Measurements from ENCODE around the gene KANK3. TPM values are rescaled to one million over a fixed set of nuclear protein-coding genes. Genes with fewer than 3 reads are reported as not detected.

The KANK3 gene
- total and polyA plus RNA-seq, 9 of the 15 experiments (the other 6 are each of a cell fraction or from before 2014, with no cell fraction given), result 0.03 to 0.40 (median 0.08) TPM; not detected in 6

DNA sequence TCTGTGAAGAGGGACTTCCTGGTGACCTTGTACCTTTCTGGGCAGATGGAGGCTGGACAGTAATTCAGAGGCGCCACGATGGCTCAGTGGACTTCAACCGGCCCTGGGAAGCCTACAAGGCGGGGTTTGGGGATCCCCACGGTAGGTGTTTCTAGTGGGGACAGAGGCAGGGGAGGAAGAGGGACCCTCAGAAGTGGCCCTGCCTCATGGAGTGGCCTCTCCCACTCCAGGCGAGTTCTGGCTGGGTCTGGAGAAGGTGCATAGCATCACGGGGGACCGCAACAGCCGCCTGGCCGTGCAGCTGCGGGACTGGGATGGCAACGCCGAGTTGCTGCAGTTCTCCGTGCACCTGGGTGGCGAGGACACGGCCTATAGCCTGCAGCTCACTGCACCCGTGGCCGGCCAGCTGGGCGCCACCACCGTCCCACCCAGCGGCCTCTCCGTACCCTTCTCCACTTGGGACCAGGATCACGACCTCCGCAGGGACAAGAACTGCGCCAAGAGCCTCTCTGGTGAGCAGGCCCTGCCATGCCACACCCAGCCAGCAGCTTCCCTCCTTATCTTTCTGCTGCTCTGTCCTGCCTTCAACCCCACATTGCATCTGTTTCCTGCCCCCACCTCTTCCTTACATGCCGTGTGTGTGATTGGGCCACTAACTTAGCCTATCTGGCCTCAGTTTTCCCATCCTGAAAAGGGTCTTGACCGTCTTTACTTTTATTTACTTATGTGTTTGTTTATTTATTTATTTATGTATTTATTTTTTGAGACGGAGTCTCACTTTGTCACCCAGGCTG, 28.1 kb upstream of the KANK3 start (continued):
- peak; percentile 79 for TF ChIP-seq ZNF592 (IDR thresholded peaks at IDR 0.05)
- no peak for TF ChIP-seq BRCA1 (IDR thresholded peaks at IDR 0.05)
- no peak for TF ChIP-seq BRCA1 (CRISPR knock-in tag; IDR thresholded peaks at IDR 0.05)
- no peak for TF ChIP-seq SREBF2 (CRISPR knock-in tag; IDR thresholded peaks at IDR 0.05)
- no peak for TF ChIP-seq ZNF121 (CRISPR knock-in tag; conservative IDR thresholded peaks at IDR 0.05)
- TF ChIP-seq ZNF184 (CRISPR knock-in tag; IDR thresholded peaks at IDR 0.05), result no peak
- TF ChIP-seq KDM5B (IDR thresholded peaks at IDR 0.05; ENCODE audit: insufficient replicate concordance, low read depth, low read length), result peak; percentile 48
- TF ChIP-seq, protein P1, sequence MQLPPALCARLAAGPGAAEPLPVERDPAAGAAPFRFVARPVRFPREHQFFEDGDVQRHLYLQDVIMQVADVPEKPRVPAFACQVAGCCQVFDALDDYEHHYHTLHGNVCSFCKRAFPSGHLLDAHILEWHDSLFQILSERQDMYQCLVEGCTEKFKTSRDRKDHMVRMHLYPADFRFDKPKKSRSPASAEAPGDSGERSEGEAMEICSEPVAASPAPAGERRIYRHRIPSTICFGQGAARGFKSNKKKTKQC (CRISPR knock-in tag; IDR thresholded peaks at IDR 0.05), result no peak
- no peak for TF ChIP-seq ZNF76 (CRISPR knock-in tag; IDR thresholded peaks at IDR 0.05; ENCODE audit: borderline replicate concordance)
- TF ChIP-seq KHSRP (IDR thresholded peaks at IDR 0.05), result no peak
- TF ChIP-seq RBFOX2 (IDR thresholded peaks at IDR 0.05; ENCODE audit: low read depth, low read length), result peak; percentile 63
- TF ChIP-seq ARID1B (IDR thresholded peaks at IDR 0.05), result peak; percentile 83
- TF ChIP-seq, protein P2, sequence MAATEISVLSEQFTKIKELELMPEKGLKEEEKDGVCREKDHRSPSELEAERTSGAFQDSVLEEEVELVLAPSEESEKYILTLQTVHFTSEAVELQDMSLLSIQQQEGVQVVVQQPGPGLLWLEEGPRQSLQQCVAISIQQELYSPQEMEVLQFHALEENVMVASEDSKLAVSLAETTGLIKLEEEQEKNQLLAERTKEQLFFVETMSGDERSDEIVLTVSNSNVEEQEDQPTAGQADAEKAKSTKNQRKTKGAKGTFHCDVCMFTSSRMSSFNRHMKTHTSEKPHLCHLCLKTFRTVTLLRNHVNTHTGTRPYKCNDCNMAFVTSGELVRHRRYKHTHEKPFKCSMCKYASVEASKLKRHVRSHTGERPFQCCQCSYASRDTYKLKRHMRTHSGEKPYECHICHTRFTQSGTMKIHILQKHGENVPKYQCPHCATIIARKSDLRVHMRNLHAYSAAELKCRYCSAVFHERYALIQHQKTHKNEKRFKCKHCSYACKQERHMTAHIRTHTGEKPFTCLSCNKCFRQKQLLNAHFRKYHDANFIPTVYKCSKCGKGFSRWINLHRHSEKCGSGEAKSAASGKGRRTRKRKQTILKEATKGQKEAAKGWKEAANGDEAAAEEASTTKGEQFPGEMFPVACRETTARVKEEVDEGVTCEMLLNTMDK (IDR thresholded peaks at IDR 0.05; ENCODE audit: borderline replicate concordance, insufficient read depth, low read depth, low read length, poor library complexity, severe bottlenecking), result no peak
- no peak for TF ChIP-seq LCOR (CRISPR knock-in tag; IDR thresholded peaks at IDR 0.05)
- TF ChIP-seq ZNF311 (CRISPR knock-in tag; IDR thresholded peaks at IDR 0.05), result no peak
- no peak for TF ChIP-seq PTRF (tag; IDR thresholded peaks at IDR 0.05)
- TF ChIP-seq TRIM28 (IDR thresholded peaks at IDR 0.05), result peak; percentile 24; the same call in 1 of the 2 replicates
- peak in 1 of 2 experiments; percentile 65; a peak in 2 of 4 replicates for TF ChIP-seq HDAC1 (IDR thresholded peaks at IDR 0.05)
- TF ChIP-seq, protein P3, sequence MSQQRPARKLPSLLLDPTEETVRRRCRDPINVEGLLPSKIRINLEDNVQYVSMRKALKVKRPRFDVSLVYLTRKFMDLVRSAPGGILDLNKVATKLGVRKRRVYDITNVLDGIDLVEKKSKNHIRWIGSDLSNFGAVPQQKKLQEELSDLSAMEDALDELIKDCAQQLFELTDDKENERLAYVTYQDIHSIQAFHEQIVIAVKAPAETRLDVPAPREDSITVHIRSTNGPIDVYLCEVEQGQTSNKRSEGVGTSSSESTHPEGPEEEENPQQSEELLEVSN (IDR thresholded peaks at IDR 0.05; ENCODE audit: borderline replicate concordance in 1 of 2, extremely low read depth in 1 of 2, insufficient read depth in 1 of 2, insufficient read length in 1 of 2, low read depth in 1 of 2, low read length in 1 of 2, poor library complexity in 1 of 2, severe bottlenecking in 1 of 2), result peak; percentile 59 to 72
- peak; percentile 40; the same call in 1 of the 2 replicates for TF ChIP-seq EP400 (IDR thresholded peaks at IDR 0.05)
- no peak for TF ChIP-seq EHMT2 (IDR thresholded peaks at IDR 0.05)

Measured in K562 (cell line).